Measurements from ENCODE around the gene WRNIP1. TPM values are rescaled to one million over a fixed set of nuclear protein-coding genes. Genes with fewer than 3 reads are reported as not detected.

WRNIP1 gene
- polyA plus RNA-seq, 1 experiment: 26.5 TPM

GRCh38 chr6:2805031-2805430, 39.8 kb downstream of the WRNIP1 start:
- ChIA-PET CTCF (no interaction called here), POLR2A (no interaction called here)
- no peak for TF ChIP-seq CTCF (IDR thresholded peaks at IDR 0.05; ENCODE audit: insufficient read depth, low read depth, low read length)
- Histone ChIP-seq H3K27me3 (ENCODE audit: control insufficient read depth, insufficient read depth, low read length) (no peaks in the 10 kb centered on the region), H3K36me3 (ENCODE audit: control insufficient read depth, insufficient read depth, low read length) (no peaks in the 10 kb centered on the region), H3K4me3 (ENCODE audit: low read depth, low read length) (no peak overlapping the region)
- DNase-seq (ENCODE audit: low read depth): no peak

GRCh38 chr6:2806644-2807043, 41.5 kb downstream of the WRNIP1 start:
- H3K36me3 ChIP-seq (ENCODE audit: control insufficient read depth, insufficient read depth, low read length): no peaks in the 10 kb centered on the region
- POLR2A ChIA-PET: no interaction called here
- CTCF ChIA-PET: no interaction called here
- no peaks in the 10 kb centered on the region for H3K27me3 ChIP-seq (ENCODE audit: control insufficient read depth, insufficient read depth, low read length)
- TF ChIP-seq CTCF (IDR thresholded peaks at IDR 0.05; ENCODE audit: insufficient read depth, low read depth, low read length): no peak
- DNase-seq (ENCODE audit: low read depth): no peak
- H3K4me3 ChIP-seq (ENCODE audit: low read depth, low read length): no peak overlapping the region

GRCh38 chr6:2807342-2808090, 42.3 kb downstream of the WRNIP1 start:
- Histone ChIP-seq H3K36me3 (ENCODE audit: control insufficient read depth, insufficient read depth, low read length) (no peaks in the 10 kb centered on the region), H3K27me3 (ENCODE audit: control insufficient read depth, insufficient read depth, low read length) (no peaks in the 10 kb centered on the region), H3K4me3 (ENCODE audit: low read depth, low read length) (no peak overlapping the region)
- no peak for DNase-seq (ENCODE audit: low read depth)
- POLR2A ChIA-PET: no interaction called here
- CTCF ChIA-PET: interaction anchor here (0.7 to 1.3 kb wide), 3 partner anchors 12 to 124 kb away, joined by 3 to 4 read pairs (median 3); no protein-coding TSS in a partner anchor
- TF ChIP-seq CTCF (IDR thresholded peaks at IDR 0.05; ENCODE audit: insufficient read depth, low read depth, low read length): no peak

GRCh38 chr6:2809015-2809414, 43.8 kb downstream of the WRNIP1 start:
- Histone ChIP-seq H3K36me3 (ENCODE audit: control insufficient read depth, insufficient read depth, low read length) (no peaks in the 10 kb centered on the region), H3K27me3 (ENCODE audit: control insufficient read depth, insufficient read depth, low read length) (no peaks in the 10 kb centered on the region), H3K4me3 (ENCODE audit: low read depth, low read length) (no peak overlapping the region)
- ChIA-PET CTCF (no interaction called here), POLR2A (no interaction called here)
- no peak for TF ChIP-seq CTCF (IDR thresholded peaks at IDR 0.05; ENCODE audit: insufficient read depth, low read depth, low read length)
- no peak for DNase-seq (ENCODE audit: low read depth)

GRCh38 chr6:2810092-2810671, 45.0 kb downstream of the WRNIP1 start:
- Histone ChIP-seq H3K4me3 (ENCODE audit: low read depth, low read length) (no peak overlapping the region), H3K36me3 (ENCODE audit: control insufficient read depth, insufficient read depth, low read length) (no peaks in the 10 kb centered on the region), H3K27me3 (ENCODE audit: control insufficient read depth, insufficient read depth, low read length) (no peaks in the 10 kb centered on the region)
- POLR2A ChIA-PET: no interaction called here
- no peak for TF ChIP-seq CTCF (IDR thresholded peaks at IDR 0.05; ENCODE audit: insufficient read depth, low read depth, low read length)
- DNase-seq (ENCODE audit: low read depth): no peak
- CTCF ChIA-PET: no interaction called here
